Astrocyte of the spinal cord (primary cell): Measurements from ENCODE around the gene EPOP.

Experiments
- DNase-seq: peaks from one replicate; pipeline ENCODE4 v3.0.0; 2011; ENCODE audit warnings: low read depth, low spot score
- H3K4me3 ChIP-seq: 2 replicates; pipeline ENCODE4 v1.5.1; 2011; ENCODE audit warnings: low read depth, mild to moderate bottlenecking, low read length, moderate library complexity
- in situ Hi-C: cut with HindIII; loops from 2 replicates; pipeline ENCODE4 v1.10.0; 2017; ENCODE audit warnings: low sequenced_read_pairs
- TF ChIP-seq, protein P1 (sequence below): IDR thresholded peaks from 2 replicates; pipeline ENCODE4 v1.5.1; 2012; ENCODE audit warnings: low read depth, mild to moderate bottlenecking, low read length, inconsistent platforms

The EPOP gene

DNA sequence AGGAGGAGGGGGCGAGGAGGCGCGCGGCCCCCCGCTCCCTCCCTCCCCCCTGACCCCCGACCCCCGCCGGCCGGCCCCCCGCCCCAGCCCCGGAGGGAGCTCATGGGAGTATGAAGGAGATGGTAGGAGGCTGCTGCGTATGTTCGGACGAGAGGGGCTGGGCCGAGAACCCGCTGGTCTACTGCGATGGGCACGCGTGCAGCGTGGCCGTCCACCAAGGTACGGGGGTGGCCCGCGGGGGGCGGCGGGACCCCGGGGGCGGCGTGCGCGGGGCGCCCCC is 30.7 kb upstream of the EPOP start:
- no peak for DNase-seq
- H3K4me3 ChIP-seq: peak overlapping the region; percentile 81
- in situ Hi-C loops: no loop called here
- TF ChIP-seq, protein P1, sequence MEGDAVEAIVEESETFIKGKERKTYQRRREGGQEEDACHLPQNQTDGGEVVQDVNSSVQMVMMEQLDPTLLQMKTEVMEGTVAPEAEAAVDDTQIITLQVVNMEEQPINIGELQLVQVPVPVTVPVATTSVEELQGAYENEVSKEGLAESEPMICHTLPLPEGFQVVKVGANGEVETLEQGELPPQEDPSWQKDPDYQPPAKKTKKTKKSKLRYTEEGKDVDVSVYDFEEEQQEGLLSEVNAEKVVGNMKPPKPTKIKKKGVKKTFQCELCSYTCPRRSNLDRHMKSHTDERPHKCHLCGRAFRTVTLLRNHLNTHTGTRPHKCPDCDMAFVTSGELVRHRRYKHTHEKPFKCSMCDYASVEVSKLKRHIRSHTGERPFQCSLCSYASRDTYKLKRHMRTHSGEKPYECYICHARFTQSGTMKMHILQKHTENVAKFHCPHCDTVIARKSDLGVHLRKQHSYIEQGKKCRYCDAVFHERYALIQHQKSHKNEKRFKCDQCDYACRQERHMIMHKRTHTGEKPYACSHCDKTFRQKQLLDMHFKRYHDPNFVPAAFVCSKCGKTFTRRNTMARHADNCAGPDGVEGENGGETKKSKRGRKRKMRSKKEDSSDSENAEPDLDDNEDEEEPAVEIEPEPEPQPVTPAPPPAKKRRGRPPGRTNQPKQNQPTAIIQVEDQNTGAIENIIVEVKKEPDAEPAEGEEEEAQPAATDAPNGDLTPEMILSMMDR: no peak

DNA sequence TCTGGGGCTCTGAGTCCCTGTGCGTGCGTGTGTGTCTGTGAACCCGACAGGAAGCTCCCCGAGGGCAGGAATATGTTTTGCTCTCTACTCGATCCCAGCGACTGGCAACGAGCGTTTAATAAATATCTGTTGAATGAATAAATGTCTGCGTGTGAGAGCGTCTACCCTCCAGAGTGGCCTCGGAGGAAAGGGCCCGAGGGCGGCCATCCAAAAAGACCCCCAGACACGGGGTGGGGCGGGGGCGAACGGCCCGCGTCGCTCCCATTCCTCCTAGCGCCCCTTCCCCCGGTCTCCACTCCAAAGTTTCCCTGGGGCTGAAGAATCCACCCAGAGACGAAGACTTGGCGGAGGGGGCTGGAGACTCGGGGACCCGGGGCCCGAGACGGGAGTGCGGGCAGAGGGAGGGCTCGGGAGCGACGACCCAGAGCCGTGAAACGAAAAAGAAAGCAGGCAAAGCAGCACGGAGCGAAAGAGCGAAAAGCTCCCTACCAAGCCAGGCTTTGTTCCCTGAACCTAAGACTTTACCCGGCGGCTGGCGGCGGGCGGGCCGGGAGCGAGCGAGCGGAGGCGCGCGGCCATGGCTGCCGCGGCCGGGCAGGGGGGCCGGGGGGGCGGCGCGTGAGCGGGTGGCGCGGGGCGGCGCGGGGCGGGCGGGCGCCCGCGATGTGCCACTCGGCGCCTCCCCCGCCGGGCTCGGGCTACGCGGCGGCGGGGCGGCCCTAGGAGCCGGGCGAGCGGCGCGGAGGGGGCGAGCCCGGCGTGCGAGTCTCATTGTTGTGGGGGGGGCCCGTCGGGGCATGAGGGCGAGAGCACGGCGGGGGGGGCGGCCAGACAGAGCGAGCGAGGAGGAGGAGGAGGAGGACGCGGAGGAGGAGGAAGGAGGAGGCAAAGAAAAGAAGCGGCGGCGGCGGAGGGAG is 30.1 kb upstream of the EPOP start, which contains the start of gene MLLT6:
Gene MLLT6 (plus strand): TSS at position 668 of the 917 bp plus-strand sequence. CDS start 360 bp downstream, outside the sequence.
- peak; percentile 72 for DNase-seq
- peak within 1 kb of the TSS; percentile 81 for H3K4me3 ChIP-seq
- TF ChIP-seq, protein P1: no peak
- in situ Hi-C loops: no loop called here

DNA sequence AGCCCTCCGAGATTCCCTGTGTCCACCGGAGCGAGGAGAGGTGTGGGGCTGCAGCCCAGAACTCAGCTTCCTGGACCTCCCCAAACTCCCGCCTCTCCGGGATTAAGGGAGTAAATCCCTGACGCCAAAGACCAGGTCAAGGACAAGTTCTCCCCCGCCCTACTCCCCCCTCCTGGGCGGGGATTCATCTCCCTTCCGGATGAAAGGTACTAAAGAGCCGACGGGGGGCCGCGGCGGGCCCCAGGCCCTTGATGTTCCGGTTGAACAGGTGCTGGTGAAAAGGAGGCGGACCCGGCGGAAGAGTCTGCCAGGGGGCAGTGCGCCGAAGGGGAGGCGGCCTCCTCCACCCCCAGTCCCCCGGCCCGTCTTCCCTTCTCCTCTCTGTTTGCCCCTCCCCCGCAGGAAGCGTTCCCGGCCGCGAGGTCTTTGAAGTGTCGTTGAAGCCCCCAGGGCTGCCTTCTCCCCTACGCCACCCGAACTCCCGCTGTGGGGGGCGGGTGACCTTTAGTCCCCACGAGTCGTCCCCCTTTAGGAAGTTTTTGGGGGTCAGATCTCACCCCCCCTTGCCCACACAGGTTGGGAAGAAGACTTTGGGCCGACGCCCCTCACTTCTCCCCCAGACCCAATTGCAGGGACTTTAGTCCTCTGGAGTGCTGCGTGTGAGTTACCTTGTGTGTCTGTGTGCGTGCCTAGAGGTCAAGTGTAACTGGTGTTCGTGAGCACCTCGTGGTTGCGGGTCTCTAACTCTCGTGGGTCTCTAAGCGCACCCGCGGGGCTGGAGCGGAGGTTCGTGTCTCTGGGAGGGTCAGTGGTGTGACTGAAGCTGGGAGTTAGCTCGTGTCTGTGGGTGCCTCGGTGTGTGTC is 29.2 kb upstream of the EPOP start:
- H3K4me3 ChIP-seq: peak overlapping the region; percentile 81
- in situ Hi-C loops: no loop called here
- DNase-seq: no peak
- TF ChIP-seq, protein P1: no peak

DNA sequence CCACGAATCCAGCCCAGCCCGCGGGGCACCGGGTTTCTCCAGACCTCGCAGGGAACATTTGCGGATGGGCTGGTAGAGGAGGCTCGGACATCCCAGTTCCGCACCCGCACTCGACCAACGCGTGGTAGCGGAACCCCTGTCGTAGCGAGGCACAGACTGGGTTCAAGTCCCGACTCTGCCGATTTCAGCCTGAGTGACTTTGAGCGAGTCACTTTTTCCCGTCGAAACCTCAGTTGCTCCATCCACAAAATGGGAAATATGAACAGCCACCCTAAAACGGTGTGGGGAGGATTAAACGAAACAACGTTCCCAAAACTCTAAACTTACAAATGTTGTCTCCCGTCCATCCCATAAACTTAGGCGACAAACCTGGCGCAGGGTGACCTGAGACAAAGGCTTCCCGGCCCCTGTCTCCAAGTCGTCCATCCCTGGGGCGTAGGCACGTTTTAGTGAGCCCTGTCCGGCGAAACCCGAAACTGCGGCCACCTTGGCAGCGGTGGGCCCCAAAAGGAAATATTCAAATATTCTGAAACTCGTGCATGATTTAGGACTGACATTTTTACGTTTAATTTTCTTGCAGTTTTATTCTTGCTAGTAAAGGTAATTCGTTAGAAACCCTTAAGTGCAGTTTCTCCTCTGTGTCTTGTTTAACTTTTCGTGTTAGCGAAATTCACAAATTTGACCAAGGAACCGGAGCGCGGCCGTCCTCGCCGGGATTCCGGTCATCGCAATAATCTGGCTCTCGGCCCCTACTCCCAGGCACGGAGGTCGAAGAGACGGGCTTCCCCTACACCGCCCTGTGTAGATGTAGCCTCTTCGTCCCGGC is 28.4 kb upstream of the EPOP start:
- TF ChIP-seq, protein P1: no peak
- H3K4me3 ChIP-seq: peak overlapping the region; percentile 81
- DNase-seq: no peak
- in situ Hi-C loops: no loop called here

DNA sequence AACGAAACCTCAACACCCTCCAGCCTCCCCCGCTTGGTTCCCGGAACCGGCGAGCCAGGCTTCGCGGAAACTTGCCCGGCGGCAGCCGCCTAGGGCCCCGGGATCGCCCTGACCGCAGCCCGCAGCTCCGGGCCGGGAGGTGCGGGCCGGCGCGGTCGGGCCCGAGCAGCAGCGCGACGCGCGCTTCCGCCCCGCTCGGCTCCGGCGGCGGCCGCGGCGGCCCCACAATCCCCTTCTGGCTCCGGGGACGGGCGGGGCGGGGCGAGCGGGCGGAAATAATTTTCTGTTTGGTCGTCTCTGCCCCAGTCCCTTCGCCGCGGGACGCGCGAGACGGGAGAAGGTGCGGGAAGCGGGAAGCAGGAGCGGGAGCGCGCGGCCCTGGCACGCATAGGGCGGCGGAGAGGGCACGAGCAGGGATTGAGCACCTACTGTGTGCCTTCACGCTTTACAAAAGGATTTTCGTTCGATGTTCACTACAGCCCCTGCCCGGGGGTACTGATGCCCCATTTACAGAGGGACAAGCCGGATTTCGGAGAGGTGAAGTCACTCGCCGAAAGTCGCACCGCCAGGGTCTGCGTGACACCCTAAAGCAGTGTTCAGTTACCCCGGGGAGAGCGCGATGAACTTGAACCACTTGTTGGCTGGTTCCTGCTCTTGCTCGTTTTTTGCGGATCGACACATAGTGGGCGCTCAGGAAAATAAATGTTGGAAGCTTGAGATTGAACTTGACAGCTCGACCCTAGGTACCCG is 27.6 kb upstream of the EPOP start:
- TF ChIP-seq, protein P1: no peak
- H3K4me3 ChIP-seq: peak overlapping the region; percentile 81
- DNase-seq: peak; percentile 83
- in situ Hi-C loops: no loop called here
